ENCODE data around the gene ITGA2. TPM values are rescaled to one million over a fixed set of nuclear protein-coding genes. Genes with fewer than 3 reads are reported as not detected.

Gene ITGA2
- total and polyA plus RNA-seq, 2 of the 8 experiments (the other 6 are each of a cell fraction or from before 2014, with no cell fraction given), result 1.4 to 7.7 TPM

DNA sequence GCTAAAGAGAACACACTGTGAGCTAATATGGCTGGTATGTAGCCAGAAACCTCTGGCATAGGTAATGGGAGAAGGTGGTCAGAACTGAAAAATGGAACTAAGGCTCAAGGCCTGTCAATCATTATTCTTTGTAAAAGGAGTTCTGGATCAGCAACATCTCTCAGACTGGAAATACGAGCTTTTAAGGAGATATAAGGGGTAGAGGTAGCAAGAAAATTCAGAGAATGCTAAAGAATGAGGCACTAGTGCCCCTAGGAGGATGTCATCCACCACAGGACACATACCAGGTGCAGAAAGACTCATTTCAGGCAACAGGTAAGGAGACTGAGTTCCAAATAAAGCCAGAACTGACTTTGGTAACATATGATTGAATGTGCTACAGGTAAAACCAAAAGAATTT is 139.3 kb downstream of the ITGA2 start (continued):
- TF ChIP-seq TCF12 (IDR thresholded peaks at IDR 0.05; ENCODE audit: low read depth, low read length) (no peak), TEAD4 (IDR thresholded peaks at IDR 0.05; ENCODE audit: low read depth, low read length) (no peak), SUZ12 (IDR thresholded peaks at IDR 0.05; ENCODE audit: low read length) (no peak), CBX5 (IDR thresholded peaks at IDR 0.05; ENCODE audit: low read depth, low read length) (no peak), NANOG (IDR thresholded peaks at IDR 0.05; ENCODE audit: insufficient read depth, low read depth, low read length, poor library complexity, severe bottlenecking) (no peak), PHF8 (conservative IDR thresholded peaks at IDR 0.05; ENCODE audit: low read depth, low read length) (no peak)
- TF ChIP-seq, protein P1, sequence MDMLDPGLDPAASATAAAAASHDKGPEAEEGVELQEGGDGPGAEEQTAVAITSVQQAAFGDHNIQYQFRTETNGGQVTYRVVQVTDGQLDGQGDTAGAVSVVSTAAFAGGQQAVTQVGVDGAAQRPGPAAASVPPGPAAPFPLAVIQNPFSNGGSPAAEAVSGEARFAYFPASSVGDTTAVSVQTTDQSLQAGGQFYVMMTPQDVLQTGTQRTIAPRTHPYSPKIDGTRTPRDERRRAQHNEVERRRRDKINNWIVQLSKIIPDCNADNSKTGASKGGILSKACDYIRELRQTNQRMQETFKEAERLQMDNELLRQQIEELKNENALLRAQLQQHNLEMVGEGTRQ (IDR thresholded peaks at IDR 0.05; ENCODE audit: low read length), result no peak

Measured in H1 (cell line).